Stimulated activated naive CD8-positive, alpha-beta T cell treated with anti-CD3 and anti-CD28 coated beads, Interleukin-15, amount 100 ng/mL, for 72 hours (primary cell): ENCODE data around the gene SUPT3H.

ENCODE experiments used
- ATAC-seq: fragments of 150-1000 bp; cut with Tn5 transposase; 2 replicates; pipeline ENCODE4 v1.10.0; 2021; ENCODE audit warnings: mild to moderate bottlenecking, moderate library complexity
- DNase-seq, 2 donors: peaks; one replicate each; pipeline ENCODE4 v3.0.0; 2021 to 2022
- H3K27ac Mint-ChIP-seq, 2 donors: one replicate each; pipeline ENCODE4 v1.8.0; 2022; ENCODE audit warnings: mild to moderate bottlenecking in 2 of 2, mixed read lengths in 2 of 2, moderate library complexity in 2 of 2
- H3K27me3 Mint-ChIP-seq: one replicate; pipeline ENCODE4 v1.8.0; 2022; ENCODE audit warnings: mixed read lengths
- H3K4me1 Mint-ChIP-seq: one replicate; pipeline ENCODE4 v1.8.0; 2022; ENCODE audit warnings: mild to moderate bottlenecking, mixed read lengths
- H3K4me3 Mint-ChIP-seq, 2 donors: one replicate each; pipeline ENCODE4 v1.8.0; 2022; ENCODE audit warnings: mild to moderate bottlenecking in 2 of 2, mixed read lengths in 2 of 2, moderate library complexity in 1 of 2
- H3K9me3 Mint-ChIP-seq, 2 donors: one replicate each; pipeline ENCODE4 v1.8.0; 2022; ENCODE audit warnings: mixed read lengths in 2 of 2

The SUPT3H gene

DNA sequence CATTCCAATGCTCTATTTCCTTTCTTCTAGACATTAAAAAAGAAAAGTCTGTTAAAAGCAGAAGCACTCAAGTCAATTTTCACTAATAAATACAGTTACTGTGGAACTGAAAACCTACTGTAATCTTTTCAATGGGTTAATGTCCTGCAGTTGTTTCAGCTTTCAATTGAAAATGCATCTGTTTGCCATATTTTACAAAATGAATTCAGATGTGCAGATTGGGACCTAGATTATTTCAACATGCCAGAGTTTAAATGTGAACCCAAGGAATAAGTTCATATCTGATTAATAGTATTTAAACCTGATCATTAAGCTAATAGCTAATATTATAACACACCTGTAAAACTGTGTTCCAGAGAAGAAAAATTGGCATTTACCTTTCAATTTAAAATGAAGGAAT lies 9.7 kb downstream of the SUPT3H start:
- Mint-ChIP-seq H3K4me3 (no peak overlapping the region), H3K4me1 (peaks cover 44% of the 10 kb centered on the region), H3K27ac (no peak overlapping the region), H3K9me3 (no peaks in the 10 kb centered on the region), H3K27me3 (no peaks in the 10 kb centered on the region)
- no peak for DNase-seq
- ATAC-seq, result no peak

DNA sequence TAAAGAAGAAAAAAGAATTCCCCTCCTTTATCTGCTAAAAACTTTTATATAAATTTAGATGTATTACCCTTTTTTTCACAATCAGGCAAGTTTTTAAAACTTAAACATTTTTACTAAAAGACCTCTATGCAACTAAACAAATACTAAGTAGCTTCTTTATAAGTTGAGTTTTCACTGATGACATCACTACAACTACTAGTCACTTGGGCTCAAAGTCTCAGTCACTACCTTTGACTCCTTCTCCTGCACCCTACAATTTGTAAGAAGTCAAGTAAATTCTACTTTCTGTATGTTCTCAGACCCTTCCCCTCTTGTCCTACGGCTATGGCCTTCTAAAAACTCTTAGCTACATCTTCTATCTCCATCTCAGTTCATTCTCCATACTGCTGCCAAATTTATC lies 11.2 kb downstream of the SUPT3H start:
- Mint-ChIP-seq H3K9me3 (no peaks in the 10 kb centered on the region), H3K27ac (no peak overlapping the region), H3K27me3 (no peaks in the 10 kb centered on the region), H3K4me1 (peaks cover 37% of the 10 kb centered on the region), H3K4me3 (no peak overlapping the region)
- DNase-seq, result no peak
- ATAC-seq, result no peak

DNA sequence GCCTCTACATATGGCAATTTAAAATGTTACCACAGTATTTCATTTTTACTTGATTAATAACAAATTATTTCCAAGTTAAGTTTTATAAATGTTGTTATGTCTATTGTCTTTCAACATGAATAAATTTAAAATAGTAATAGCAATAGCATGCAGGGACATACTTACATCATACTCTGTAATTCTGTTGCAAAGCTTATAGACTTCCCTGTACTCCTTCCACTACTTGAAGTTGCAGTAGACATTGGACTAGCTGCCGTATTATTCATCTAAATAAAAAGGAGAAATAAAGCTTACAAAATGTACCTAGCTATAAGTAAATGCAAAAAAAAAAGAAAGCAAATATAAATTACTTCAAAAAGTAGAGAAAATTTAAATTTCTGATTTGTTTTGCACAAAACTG lies 12.7 kb downstream of the SUPT3H start:
- Mint-ChIP-seq H3K4me1 (peaks cover 27% of the 10 kb centered on the region), H3K9me3 (no peaks in the 10 kb centered on the region)

DNA sequence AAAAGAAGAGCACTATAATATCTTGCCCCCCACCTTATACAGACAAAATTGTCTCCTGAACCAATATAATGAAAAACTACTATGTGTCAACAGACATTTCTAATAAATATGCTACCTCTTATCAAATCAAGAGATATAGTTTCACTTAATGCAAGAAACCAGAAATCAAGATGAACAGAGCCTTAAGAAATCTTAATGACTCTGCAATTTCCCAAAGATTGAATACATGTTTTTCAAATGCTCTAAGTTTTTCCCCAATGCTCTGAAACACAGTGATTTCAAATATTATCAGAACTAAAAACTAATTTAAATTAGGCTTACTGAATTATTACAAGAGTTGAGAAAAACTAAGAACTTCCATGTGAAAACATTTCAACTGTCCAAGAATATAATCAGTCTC lies 13.3 kb downstream of the SUPT3H start:
- no peak for DNase-seq
- Mint-ChIP-seq H3K9me3 (no peaks in the 10 kb centered on the region), H3K27me3 (no peaks in the 10 kb centered on the region), H3K4me3 (no peak overlapping the region), H3K4me1 (peaks cover 21% of the 10 kb centered on the region), H3K27ac (no peak overlapping the region)
- no peak for ATAC-seq

More for the DNA sequence above, 12.7 kb downstream of the SUPT3H start:
- Mint-ChIP-seq H3K27ac (no peak overlapping the region), H3K4me3 (no peak overlapping the region), H3K27me3 (no peaks in the 10 kb centered on the region)
- DNase-seq (no peak), ATAC-seq (no peak)

GRCh38 chr6:45353654-45354053 lies 24.1 kb downstream of the SUPT3H start:
- H3K9me3 Mint-ChIP-seq, result no peaks in the 10 kb centered on the region
- DNase-seq (no peak), ATAC-seq (no peak)
- H3K4me1 Mint-ChIP-seq, result peaks cover 35% of the 10 kb centered on the region
- H3K27ac Mint-ChIP-seq, result no peak overlapping the region
- H3K4me3 Mint-ChIP-seq, result no peak overlapping the region
- H3K27me3 Mint-ChIP-seq, result no peaks in the 10 kb centered on the region

DNA sequence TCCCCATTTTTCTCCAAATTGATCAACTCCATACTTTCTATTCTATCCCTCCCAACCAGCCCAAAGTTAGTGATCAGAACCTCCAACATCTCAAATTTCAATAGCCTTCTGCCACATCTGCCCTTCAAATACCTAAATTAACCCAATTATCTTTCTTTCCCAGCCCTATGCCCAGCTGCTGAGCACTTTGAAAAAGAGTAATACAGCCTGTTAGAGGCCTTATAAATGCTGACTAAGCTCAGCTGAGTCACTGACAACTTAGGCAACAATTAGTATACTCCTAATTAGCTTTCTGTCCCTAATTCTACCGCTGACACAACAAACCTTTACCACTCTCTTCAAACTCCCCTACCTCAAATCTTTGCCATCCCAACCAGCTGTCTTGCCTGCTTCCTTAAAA lies 26.1 kb downstream of the SUPT3H start:
- H3K27me3 Mint-ChIP-seq, result no peaks in the 10 kb centered on the region
- peaks cover 35% of the 10 kb centered on the region for H3K4me1 Mint-ChIP-seq
- peak overlapping the region; percentile 30 to 68 for H3K4me3 Mint-ChIP-seq

DNA sequence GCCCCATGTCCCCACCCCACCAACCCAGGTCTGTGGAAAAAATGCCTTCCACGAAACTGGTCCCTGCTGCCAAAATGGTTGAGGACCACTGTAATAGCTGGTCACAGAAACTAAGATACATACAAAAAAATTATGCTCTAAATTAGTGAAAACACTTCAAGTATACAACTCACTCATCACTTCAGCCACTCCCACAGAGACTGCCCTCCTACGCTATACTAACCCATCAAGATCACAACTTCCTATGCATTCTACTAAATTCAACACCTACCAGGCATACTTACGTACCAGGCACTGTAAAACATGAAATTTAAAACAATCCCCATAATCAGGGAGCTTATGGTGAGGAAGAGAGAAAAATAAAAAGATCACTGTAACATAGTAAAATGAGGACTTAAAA lies 26.7 kb downstream of the SUPT3H start:
- Mint-ChIP-seq H3K27me3 (no peaks in the 10 kb centered on the region), H3K9me3 (no peaks in the 10 kb centered on the region), H3K4me1 (peaks cover 35% of the 10 kb centered on the region), H3K27ac (peak overlapping the region in 1 of 2 donors; percentile 41), H3K4me3 (peak overlapping the region; percentile 30 to 68)
- ATAC-seq (peak; percentile 80), DNase-seq (no peak)

More for the DNA sequence above, 26.1 kb downstream of the SUPT3H start:
- no peak for DNase-seq
- no peak for ATAC-seq
- H3K9me3 Mint-ChIP-seq, result no peaks in the 10 kb centered on the region
- H3K27ac Mint-ChIP-seq, result peak overlapping the region in 1 of 2 donors; percentile 41

DNA sequence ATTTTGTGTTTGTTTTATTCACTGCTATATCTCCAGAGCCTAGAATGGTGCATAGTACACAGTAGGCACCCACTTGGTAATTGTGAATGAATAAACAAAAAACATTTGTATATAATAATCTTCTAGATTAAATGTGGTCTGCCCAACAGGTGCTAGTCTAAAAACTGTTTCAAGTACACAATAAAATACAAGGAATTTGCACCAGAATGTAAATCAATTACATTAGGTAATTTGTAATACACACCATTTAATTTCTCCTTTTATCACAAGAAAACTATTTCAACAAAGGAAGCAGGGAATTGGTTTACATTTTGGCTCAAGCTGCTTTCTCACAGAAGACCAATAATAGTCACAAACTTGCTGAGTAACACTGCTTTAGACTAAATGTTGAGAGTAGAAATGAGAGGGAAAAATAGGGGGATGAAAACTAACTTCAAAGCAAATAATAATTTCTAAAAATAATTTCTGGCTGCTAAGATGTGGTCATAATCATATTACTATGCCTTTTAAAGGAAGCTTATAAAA lies 27.5 kb downstream of the SUPT3H start:
- Mint-ChIP-seq H3K27me3 (no peaks in the 10 kb centered on the region), H3K4me1 (peaks cover 35% of the 10 kb centered on the region), H3K9me3 (no peaks in the 10 kb centered on the region), H3K27ac (no peak overlapping the region), H3K4me3 (no peak overlapping the region)
- ATAC-seq (no peak), DNase-seq (no peak)

DNA sequence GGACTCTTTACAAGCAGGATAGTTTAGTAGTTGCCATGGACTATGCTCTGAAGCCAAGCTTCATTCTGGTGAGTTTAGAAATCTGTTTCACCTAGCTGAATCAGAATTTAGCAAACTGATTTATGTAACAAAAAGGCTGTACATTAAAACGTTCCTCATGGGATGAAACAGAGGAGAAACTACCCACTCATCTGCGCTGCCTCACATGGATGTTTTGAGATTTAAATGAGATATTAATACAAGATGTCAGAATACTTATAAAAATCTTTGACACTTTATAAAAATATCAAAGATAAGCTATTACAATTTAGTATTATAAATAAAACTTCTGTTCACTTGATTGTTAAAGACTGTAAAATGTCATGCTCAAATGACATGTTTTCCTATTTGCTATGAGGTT lies 32.8 kb downstream of the SUPT3H start:
- Mint-ChIP-seq H3K4me3 (no peak overlapping the region), H3K27me3 (no peaks in the 10 kb centered on the region), H3K9me3 (no peaks in the 10 kb centered on the region), H3K4me1 (no peaks in the 10 kb centered on the region), H3K27ac (no peak overlapping the region)
- ATAC-seq, result no peak
- no peak for DNase-seq

GRCh38 chr6:45328523-45328922 lies 49.2 kb downstream of the SUPT3H start:
- DNase-seq (no peak), ATAC-seq (peak; percentile 27)
- H3K27ac Mint-ChIP-seq, result peak overlapping the region; percentile 27 to 59
- H3K4me3 Mint-ChIP-seq, result peak overlapping the region; percentile 80 to 86
- peaks cover 78% of the 10 kb centered on the region for H3K4me1 Mint-ChIP-seq
- H3K27me3 Mint-ChIP-seq, result no peaks in the 10 kb centered on the region
- no peaks in the 10 kb centered on the region for H3K9me3 Mint-ChIP-seq

- Mint-ChIP-seq H3K9me3 (no peaks in the 10 kb centered on the region), H3K4me1 (peaks cover 82% of the 10 kb centered on the region), H3K27me3 (no peaks in the 10 kb centered on the region), H3K4me3 (peak within 1 kb of the TSS; percentile 80 to 86), H3K27ac (peak within 1 kb of the TSS; percentile 60 to 65)
- ATAC-seq, result peak; percentile 91
- DNase-seq, result peak in 1 of 2 donors; percentile 43
These were observed 49.7 kb downstream of the SUPT3H start, which contains the start of gene RUNX2 for GRCh38 chr6:45327956-45328522. Gene RUNX2 (plus strand): TSS chr6:45328330. CDS start chr6:45328727, 397 bp downstream.

GRCh38 chr6:45326698-45327417 lies 50.9 kb downstream of the SUPT3H start:
- Mint-ChIP-seq H3K4me3 (peak overlapping the region; percentile 17 to 86), H3K4me1 (peaks cover 81% of the 10 kb centered on the region), H3K27me3 (no peaks in the 10 kb centered on the region), H3K27ac (peak overlapping the region; percentile 29 to 51), H3K9me3 (no peaks in the 10 kb centered on the region)
- ATAC-seq (no peak), DNase-seq (no peak)

- H3K4me3 Mint-ChIP-seq, result peak overlapping the region; percentile 61 to 77
- ATAC-seq, result peak; percentile 53
- no peak for DNase-seq
- H3K4me1 Mint-ChIP-seq, result peaks cover 59% of the 10 kb centered on the region
- H3K27ac Mint-ChIP-seq, result peak overlapping the region; percentile 71 to 98
- no peaks in the 10 kb centered on the region for H3K27me3 Mint-ChIP-seq
- H3K9me3 Mint-ChIP-seq, result no peaks in the 10 kb centered on the region
These were observed 54.0 kb downstream of the SUPT3H start for GRCh38 chr6:45323656-45324224.

DNA sequence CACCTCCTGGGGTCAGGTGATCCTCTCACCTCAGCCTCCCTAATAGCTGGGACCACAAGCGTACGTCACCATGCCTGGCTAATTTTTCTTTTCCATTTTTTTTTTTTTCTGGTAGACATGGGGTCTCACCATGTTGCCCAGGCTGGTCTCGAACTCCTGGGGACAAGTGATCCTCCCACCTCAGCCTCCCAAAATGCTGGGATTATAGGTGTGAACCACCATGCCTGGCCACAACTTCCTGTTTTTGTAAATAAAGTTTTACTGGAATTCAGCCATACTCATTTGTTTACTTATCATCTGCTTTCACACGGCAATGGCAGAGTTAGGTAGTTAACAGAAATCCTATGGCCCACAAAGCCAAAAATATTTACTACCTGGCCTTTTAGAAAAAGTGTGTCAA lies 57.4 kb downstream of the SUPT3H start:
- Mint-ChIP-seq H3K4me1 (peaks cover 54% of the 10 kb centered on the region), H3K4me3 (no peak overlapping the region), H3K27ac (peak overlapping the region in 1 of 2 donors; percentile 74), H3K9me3 (peaks cover 7 to 17% of the 10 kb centered on the region in 2 donors), H3K27me3 (no peaks in the 10 kb centered on the region)
- no peak for DNase-seq
- no peak for ATAC-seq

- Mint-ChIP-seq H3K4me3 (peak overlapping the region in 1 of 2 donors; percentile 18), H3K27ac (no peak overlapping the region), H3K27me3 (no peaks in the 10 kb centered on the region), H3K4me1 (peaks cover 81% of the 10 kb centered on the region), H3K9me3 (peaks cover 31 to 56% of the 10 kb centered on the region in 2 donors)
- ATAC-seq, result no peak
- no peak for DNase-seq
These were observed 63.6 kb downstream of the SUPT3H start for GRCh38 chr6:45314146-45314545.
